HG02943 (cell line): Measurements from ENCODE around the gene CSTF3.
"Not testable (repeated sequence)": the region's sequence is repeated elsewhere in the genome, so short reads cannot be mapped to it uniquely, and the experiment has no call there.

Experiments
- ATAC-seq: cut with Tn5 transposase; IDR thresholded peaks from one replicate; pipeline ENCODE4 v1.9.1; 2021; ENCODE audit warnings: mild to moderate bottlenecking, low read depth, moderate library complexity; ENCODE audit not compliant: unreplicated experiment

Gene CSTF3

GRCh38 chr11:33094157-33094556 is 67.1 kb downstream of the CSTF3 start:
- ATAC-seq = no peak

GRCh38 chr11:33089776-33090175 is 71.5 kb downstream of the CSTF3 start:
- no peak for ATAC-seq

DNA sequence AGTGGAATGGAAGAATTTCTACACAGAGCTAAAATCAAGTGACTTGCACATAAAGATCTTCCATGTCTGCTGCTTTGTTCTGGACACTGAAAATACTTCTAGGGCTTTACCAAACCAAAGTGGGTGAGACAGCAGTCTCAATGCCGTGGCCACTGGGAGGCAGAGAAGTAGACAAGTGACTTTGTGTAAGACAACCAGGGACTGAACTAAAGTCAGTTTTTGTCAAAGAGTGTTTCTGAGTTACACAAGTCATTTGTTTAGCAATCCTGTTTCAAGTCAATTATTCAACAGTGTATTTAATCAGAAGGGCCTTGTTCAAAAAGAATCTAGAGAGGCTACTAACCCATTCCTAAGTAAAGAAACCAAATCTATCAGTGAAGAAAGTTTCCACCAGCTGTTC is 75.3 kb downstream of the CSTF3 start:
- no peak for ATAC-seq

- ATAC-seq = no peak
Observed at GRCh38 chr11:33083918-33084317, 77.4 kb downstream of the CSTF3 start.

GRCh38 chr11:33072465-33072864 is 88.8 kb downstream of the CSTF3 start:
- no peak for ATAC-seq

DNA sequence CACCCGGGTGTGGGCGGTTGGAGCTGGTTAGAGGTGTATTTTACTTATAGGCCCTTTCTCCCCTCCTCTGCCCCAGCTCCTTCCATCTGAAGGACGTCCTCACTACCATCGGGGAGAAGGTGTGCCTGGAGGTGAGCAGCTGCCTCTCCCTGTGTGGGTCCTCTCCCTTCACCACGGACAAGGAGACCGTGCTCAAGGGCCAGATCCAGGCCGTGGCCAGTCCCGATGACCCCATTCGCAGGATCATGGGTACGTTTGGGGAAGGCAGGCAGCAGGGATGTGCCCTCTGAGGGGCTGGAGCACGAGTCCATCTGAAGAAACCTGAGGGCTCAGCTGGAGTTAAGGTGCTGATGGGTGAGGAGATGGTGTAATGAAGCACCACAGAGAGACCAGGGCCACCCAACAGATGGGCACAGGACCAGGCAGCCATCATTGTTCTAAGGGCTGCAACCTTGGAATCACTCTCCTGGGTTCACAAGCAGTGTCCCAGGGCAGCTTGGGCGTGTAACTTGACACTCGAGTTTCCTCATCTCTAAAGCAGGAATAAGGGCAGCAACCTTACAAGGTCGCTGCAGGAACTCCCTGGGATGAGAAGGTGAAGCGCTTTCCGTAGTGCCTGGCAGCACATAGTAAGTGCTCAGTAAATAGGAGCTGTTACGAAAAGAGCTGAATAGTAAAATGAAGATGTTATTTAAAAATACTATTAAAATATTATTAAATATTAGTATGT is 92.5 kb downstream of the CSTF3 start:
- no peak for ATAC-seq

DNA sequence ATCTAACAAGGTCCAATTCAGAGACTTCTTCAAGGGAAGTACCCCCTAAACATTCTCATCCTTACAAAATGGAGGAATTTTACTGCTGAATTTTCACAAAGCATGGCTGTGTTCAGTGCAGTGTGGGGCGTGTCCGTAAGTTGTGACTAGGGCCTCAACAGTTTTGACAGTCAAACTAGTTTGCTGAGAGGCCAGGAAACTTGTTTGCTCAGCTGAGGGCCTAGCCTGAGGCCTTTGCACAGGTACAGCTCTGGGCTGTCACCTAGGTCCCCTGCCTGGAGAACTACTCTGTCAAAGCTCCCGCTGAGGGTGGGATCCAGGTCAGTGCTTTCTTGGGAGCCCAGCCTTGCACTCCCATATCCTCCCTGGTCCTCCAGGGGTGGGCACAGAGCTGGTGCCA is 94.0 kb downstream of the CSTF3 start:
- no peak for ATAC-seq

DNA sequence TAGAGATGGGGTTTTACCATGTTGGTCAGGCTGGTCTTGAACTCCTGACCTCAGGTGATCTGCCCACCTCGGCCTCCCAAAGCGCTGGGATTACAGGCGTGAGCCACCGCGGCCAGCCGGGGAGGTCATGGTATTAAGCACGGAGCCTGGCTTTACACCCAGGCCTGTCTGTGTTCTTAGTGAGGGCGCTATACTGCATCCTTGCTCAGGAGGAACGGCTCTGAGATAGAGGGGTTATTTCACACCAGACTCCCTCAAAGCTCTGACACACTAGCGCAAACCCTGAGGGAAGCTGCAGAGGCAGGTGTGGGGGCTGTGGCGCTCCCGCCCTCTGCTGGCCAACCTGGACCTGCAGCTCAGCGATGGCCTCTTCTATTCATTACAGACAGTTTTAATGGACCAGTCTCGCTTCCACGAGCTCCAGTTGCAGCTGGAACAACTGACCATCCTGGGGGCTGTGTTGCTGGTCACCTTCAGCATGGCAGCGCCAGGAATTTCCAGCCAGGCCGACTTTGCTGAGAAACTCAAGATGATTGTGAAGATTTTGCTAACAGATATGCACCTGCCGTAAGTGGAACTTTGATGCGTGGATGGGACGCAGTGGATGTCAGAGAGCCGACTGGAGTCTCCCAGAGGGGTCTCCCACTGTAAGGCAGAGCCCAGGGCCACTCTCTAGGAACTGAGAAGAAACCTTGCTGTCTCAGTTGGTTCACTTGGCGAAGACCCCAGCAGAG is 95.7 kb downstream of the CSTF3 start:
- ATAC-seq = no peak

DNA sequence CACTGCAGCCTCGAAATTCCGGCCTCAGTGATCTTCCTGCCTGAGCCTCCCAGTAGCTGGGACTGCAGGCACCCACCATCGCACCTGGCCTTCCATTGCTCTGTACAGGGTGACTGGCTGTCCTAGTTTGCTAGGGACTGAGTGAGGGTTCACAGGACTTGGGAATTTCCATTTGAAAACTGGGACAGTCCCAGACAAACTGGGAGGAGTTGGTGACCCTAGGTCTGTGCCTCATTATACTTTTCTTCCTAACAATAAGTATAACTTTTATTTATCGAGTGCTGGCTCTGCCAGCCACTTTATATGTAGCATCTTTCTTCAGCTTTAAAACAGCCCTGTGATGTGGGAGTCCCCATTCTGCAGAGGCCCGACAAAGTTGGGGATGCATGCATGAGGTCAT is 96.4 kb downstream of the CSTF3 start:
- no peak for ATAC-seq

GRCh38 chr11:33064033-33064825 is 97.1 kb downstream of the CSTF3 start:
- ATAC-seq = no peak

- ATAC-seq = no peak
Observed at GRCh38 chr11:33063326-33063881, 97.9 kb downstream of the CSTF3 start.

DNA sequence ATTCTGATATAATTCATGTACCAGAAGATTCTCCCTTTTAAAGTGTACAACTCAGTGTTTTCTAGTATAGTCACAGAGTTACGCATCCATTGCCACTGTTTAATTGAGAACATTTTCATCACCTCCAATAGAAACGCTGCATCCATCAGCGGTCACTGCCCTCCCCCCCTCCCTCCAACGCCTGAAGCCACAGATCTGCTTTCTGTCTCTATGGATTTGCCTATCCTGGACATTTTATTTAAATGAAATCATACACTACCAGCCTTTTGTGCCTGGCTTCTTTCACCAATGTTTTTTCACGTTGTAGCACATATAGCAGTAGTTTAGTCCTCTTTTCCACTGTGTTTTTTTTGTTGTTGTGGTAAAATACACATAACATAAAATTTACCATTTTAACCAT is 99.1 kb downstream of the CSTF3 start:
- ATAC-seq = no peak

DNA sequence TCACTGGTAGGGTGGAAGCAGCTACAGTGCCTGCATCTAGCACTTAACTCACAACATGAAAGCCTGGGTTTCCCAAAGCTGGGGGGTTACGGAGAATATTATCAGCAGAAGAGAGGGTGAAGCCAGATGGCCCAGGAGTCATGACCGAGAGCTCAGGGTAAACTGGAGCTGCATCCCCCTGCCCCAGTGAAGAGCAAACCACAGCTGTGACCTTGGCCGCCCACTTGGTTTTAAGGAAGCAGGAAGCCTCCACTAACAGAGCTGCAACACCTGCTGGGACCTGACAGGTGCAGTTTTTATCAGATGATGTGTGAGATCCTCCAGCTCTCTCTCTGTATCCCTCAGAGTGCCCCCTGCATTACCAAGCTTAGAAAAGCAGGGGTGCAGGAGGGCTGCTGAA is 101.0 kb downstream of the CSTF3 start:
- ATAC-seq = no peak

- ATAC-seq = no peak
Observed at GRCh38 chr11:33059331-33060007, 101.8 kb downstream of the CSTF3 start.

DNA sequence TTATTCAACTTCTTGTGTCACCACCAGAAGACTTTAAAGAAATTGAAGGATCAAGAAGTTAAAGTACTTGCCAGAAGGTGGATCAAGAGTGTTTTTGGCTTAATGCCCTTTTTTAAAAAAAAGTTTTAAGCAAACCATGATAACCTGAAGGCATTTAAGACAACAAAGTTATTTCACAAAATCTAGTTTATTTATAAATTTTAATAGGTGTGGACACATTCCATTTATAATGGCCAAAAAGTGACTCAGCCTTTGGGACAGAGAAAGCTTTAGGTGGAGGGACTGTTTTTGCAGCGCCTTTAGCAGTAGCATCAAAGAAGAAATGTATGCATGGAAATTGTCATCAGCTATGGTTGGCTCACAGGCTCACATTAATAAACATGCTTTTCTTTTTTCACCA is 104.0 kb downstream of the CSTF3 start:
- ATAC-seq = no peak

- ATAC-seq = no peak
Observed at GRCh38 chr11:33055375-33055774, 105.9 kb downstream of the CSTF3 start.

DNA sequence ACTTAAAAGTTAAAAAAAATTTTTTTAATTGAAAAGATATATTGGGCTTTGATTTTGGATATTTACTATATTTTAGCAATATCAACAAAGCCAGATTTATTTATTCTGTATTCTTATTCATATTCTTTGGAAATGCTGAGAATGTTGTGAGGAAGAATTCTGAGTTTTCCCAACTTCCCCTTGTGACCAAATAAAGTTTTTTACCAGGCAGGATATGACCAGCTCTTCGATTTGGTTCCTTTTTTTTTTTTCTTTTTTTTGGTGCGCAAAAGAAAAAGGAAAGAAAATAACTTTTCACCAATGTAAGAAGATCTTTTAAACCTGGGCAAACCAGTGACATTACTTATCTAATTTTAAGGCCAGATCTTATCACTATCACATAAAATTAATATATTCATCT is 109.0 kb downstream of the CSTF3 start:
- ATAC-seq = no peak

GRCh38 chr11:33049565-33050408 is 111.5 kb downstream of the CSTF3 start:
- ATAC-seq = not testable (repeated sequence)

DNA sequence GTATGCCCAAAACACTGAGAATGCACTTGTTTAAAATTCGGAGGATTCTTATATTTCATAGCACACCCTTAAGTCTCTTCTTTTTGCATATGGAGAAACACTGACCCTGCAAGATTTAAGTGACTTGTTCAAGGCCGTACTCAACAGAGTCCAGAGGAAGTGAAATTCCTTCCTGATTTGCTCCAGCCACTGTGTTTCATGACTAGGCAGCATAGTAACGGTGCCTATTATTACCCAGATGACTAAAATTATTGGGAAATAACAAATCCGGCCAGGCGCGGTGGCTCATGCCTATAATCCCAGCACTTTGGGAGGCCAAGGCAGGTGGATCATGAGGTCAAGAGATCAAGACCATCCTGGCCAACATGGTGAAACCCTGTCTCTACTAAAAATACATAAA is 112.6 kb downstream of the CSTF3 start:
- not testable (repeated sequence) for ATAC-seq
